Activated T-helper 9 cell treated with anti-CD3 and anti-CD28 coated beads, Interleukin-2, amount 50 U/mL, for 16 hours (primary cell): Measurements from ENCODE around the gene NIM1K.
"Not testable (repeated sequence)": the region's sequence is repeated elsewhere in the genome, so short reads cannot be mapped to it uniquely, and the experiment has no call there.

Source experiments
- DNase-seq: peaks from one replicate; pipeline ENCODE4 v3.0.0-alpha.2; 2020; ENCODE audit warnings: low read depth

Gene NIM1K

GRCh38 chr5:43281840-43282658 is 90.0 kb downstream of the NIM1K start:
- no peak for DNase-seq

- DNase-seq = no peak
Measured at GRCh38 chr5:43286623-43287022, 94.6 kb downstream of the NIM1K start.

- DNase-seq = no peak
Measured at GRCh38 chr5:43287493-43287892, 95.5 kb downstream of the NIM1K start.

GRCh38 chr5:43288269-43288831 is 96.3 kb downstream of the NIM1K start:
- DNase-seq = no peak

GRCh38 chr5:43290726-43291125 is 98.7 kb downstream of the NIM1K start:
- DNase-seq = no peak

- DNase-seq = no peak
Measured at GRCh38 chr5:43294226-43294625, 102.2 kb downstream of the NIM1K start.

- no peak for DNase-seq
Measured at GRCh38 chr5:43295202-43295601, 103.2 kb downstream of the NIM1K start.

- no peak for DNase-seq
Measured at GRCh38 chr5:43296835-43297234, 104.8 kb downstream of the NIM1K start.

- DNase-seq = no peak
Measured at GRCh38 chr5:43298443-43298842, 106.4 kb downstream of the NIM1K start.

- DNase-seq = no peak
Measured at GRCh38 chr5:43300112-43300511, 108.1 kb downstream of the NIM1K start.

GRCh38 chr5:43301653-43302091 is 109.6 kb downstream of the NIM1K start:
- DNase-seq = no peak

GRCh38 chr5:43302481-43302880 is 110.5 kb downstream of the NIM1K start:
- no peak for DNase-seq

GRCh38 chr5:43303242-43303641 is 111.2 kb downstream of the NIM1K start:
- DNase-seq = no peak

GRCh38 chr5:43304525-43304924 is 112.5 kb downstream of the NIM1K start:
- no peak for DNase-seq

- no peak for DNase-seq
Measured at GRCh38 chr5:43305948-43306565, 114.0 kb downstream of the NIM1K start.

- DNase-seq = not testable (repeated sequence)
Measured at GRCh38 chr5:43306954-43307353, 114.9 kb downstream of the NIM1K start.

GRCh38 chr5:43309122-43309521 is 117.1 kb downstream of the NIM1K start:
- DNase-seq = no peak

GRCh38 chr5:43309637-43310036 is 117.6 kb downstream of the NIM1K start:
- no peak for DNase-seq

GRCh38 chr5:43312076-43312661 is 120.1 kb downstream of the NIM1K start:
- DNase-seq = no peak

- no peak for DNase-seq
Measured at GRCh38 chr5:43312699-43313034, 120.6 kb downstream of the NIM1K start.

- peak; percentile 97 for DNase-seq
Measured at GRCh38 chr5:43313035-43313853, 121.2 kb downstream of the NIM1K start, which contains the start of gene HMGCS1. Gene HMGCS1 (minus strand): TSS chr5:43313412. CDS start chr5:43298965, 14,447 bp downstream.

- DNase-seq = no peak
Measured at GRCh38 chr5:43313854-43314457, 121.9 kb downstream of the NIM1K start.
